Right kidney (tissue), 1 donor: ENCODE results near the gene FKBP8.

ENCODE experiments used
- DNase-seq: peaks from one replicate; pipeline ENCODE4 v3.0.0-alpha.2; 2016

The FKBP8 gene

GRCh38 chr19:18503337-18503970, 39.9 kb downstream of the FKBP8 start:
- no peak for DNase-seq

GRCh38 chr19:18502638-18503294, 40.6 kb downstream of the FKBP8 start:
- no peak for DNase-seq

GRCh38 chr19:18502246-18502637, 41.1 kb downstream of the FKBP8 start:
- no peak for DNase-seq

GRCh38 chr19:18501832-18502231, 41.5 kb downstream of the FKBP8 start:
- no peak for DNase-seq

GRCh38 chr19:18501351-18501750, 42.0 kb downstream of the FKBP8 start:
- no peak for DNase-seq

GRCh38 chr19:18500799-18501198, 42.6 kb downstream of the FKBP8 start:
- DNase-seq: no peak

- DNase-seq: no peak
Measured at GRCh38 chr19:18500376-18500775, 43.0 kb downstream of the FKBP8 start.

- DNase-seq: no peak
Measured at GRCh38 chr19:18499055-18499775, 44.2 kb downstream of the FKBP8 start.

GRCh38 chr19:18496980-18497256, 46.5 kb downstream of the FKBP8 start:
- DNase-seq: no peak

- DNase-seq: no peak
Measured at GRCh38 chr19:18496167-18496979, 47.0 kb downstream of the FKBP8 start.

GRCh38 chr19:18495204-18495911, 48.0 kb downstream of the FKBP8 start:
- no peak for DNase-seq

- no peak for DNase-seq
Measured at GRCh38 chr19:18494267-18494607, 49.1 kb downstream of the FKBP8 start.

- DNase-seq: no peak
Measured at GRCh38 chr19:18493440-18494266, 49.7 kb downstream of the FKBP8 start.

GRCh38 chr19:18491995-18492953, 51.1 kb downstream of the FKBP8 start:
- DNase-seq: no peak

- no peak for DNase-seq
Measured at GRCh38 chr19:18490728-18491127, 52.6 kb downstream of the FKBP8 start.

- DNase-seq: no peak
Measured at GRCh38 chr19:18489627-18490184, 53.7 kb downstream of the FKBP8 start.

- DNase-seq: no peak
Measured at GRCh38 chr19:18488838-18489626, 54.3 kb downstream of the FKBP8 start.

- DNase-seq: no peak
Measured at GRCh38 chr19:18488403-18488723, 55.0 kb downstream of the FKBP8 start.
